SH-SY5Y (cell line): ENCODE results near the gene KCNJ6.

Experiments
- GATA2 ChIP-seq: IDR thresholded peaks from 2 replicates; pipeline ENCODE4 v1.6.1; 2011; ENCODE audit warnings: mild to moderate bottlenecking, low read depth, low read length
- GATA3 ChIP-seq: IDR thresholded peaks from 2 replicates; pipeline ENCODE4 v1.6.1; 2011; ENCODE audit warnings: low read depth, mild to moderate bottlenecking, low read length, moderate library complexity

Gene KCNJ6

DNA sequence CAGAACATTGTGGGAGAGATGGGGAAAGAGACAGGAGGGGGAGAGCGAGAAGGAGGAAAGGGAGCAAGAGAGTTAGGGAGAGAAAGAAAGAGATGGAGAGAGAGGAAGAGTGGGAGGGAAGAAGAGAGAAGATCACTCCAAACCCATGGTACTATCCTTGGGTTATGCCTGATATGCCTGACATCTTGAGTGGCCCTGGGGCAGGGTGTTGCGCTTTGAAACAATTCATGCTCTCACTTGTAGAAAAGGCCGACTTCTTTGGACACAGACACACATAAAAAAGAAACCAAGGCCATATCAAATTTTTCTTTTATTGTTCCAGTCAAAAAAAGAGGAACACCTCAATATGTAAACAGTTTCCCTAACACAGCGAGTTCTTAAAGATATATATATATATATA lies 309.2 kb downstream of the KCNJ6 start:
- TF ChIP-seq GATA2 (no peak), GATA3 (no peak)

DNA sequence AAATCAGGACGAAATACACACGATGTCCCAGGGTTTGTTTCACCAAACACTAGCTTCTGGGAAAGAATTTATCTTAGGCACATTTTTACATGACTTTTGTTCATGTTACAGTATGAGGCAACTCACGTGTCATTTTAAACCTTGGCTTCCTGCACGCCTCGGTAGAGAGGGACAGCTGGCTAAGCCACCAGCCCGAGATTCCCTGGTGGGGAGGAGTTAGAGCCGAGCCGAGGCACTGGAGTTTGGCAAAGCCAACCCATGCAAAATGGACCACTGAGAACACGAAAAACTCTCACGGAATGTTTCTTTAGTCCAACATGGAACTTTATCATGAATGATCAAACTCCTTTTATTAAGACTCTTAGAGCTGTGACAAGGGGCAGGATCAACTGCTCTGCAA lies 309.7 kb downstream of the KCNJ6 start:
- TF ChIP-seq GATA3 (no peak), GATA2 (no peak)

DNA sequence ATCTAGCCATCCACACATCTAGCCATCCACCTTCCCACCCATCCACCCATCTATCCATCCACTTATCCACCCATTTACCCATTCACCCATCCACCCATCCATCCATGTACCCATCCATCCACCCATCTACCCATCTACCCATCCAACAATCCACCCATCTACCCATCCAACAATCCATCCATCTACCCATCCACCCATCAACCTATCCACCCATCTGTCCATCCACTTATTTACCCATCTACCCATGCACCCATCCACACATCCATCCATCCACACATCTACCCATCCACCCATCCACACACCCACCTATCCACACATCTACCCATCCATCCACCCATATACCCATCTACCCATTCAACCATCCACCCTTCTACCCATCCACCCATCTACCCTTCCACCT lies 311.3 kb downstream of the KCNJ6 start:
- TF ChIP-seq GATA2 (no peak), GATA3 (no peak)

DNA sequence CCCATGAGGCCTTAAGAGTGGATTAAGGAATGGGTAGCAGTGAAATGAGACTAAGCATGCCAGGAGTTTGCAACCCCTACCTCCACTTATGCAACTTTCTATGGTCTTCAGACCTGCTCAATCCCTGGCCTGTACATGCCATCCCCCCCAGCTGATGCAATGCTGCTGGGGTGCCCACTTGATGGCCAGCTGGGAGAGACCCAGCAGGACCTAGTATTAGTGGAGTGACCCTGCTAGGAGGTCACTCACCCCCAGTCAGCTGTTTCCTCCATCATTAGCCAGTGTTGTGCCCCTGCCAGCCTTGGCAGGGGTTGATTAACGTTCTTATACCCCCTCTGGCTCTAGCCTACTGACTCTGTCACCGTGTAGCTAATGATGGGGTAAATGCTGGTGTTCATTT lies 313.1 kb downstream of the KCNJ6 start:
- TF ChIP-seq GATA3 (no peak), GATA2 (no peak)

DNA sequence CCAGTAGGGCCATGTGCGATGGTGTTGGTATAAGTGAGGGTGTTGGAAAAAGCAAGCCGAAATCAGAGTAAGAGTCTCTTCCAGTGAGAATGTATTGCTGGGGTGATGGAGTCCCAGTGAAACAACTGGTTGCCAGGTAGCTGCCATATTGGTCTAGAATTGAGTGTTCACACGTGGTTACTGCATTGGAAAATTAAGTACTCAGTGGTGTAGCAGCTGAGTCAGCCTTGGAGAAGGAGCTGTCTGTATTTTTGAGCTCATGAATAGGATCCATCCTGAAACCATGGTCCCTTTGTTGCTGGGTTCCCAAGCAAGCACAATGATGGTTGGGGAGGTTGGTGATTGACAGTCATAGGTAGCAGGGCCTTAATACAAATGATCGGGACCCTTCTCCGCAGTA lies 314.3 kb downstream of the KCNJ6 start:
- TF ChIP-seq GATA3 (no peak), GATA2 (no peak)

DNA sequence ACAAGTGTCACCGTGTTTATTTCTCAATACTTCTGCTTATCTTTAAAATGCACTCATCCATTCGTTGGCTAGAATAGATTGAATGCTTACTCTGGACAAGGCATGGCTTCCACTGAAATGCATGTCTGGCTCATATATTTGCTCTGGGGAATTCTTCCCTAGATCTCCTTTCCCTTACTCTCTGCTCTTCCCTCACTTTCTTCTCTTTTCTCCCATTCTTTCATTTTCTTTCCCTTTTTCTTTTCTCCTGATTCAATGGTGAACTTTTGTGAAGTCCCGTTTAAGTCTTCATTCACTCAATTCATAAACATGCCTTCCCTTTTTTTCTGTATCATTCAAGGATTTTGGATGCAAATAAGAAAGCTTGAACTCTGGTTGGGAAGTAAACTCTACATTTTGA lies 315.2 kb downstream of the KCNJ6 start:
- TF ChIP-seq GATA2 (no peak), GATA3 (no peak)

DNA sequence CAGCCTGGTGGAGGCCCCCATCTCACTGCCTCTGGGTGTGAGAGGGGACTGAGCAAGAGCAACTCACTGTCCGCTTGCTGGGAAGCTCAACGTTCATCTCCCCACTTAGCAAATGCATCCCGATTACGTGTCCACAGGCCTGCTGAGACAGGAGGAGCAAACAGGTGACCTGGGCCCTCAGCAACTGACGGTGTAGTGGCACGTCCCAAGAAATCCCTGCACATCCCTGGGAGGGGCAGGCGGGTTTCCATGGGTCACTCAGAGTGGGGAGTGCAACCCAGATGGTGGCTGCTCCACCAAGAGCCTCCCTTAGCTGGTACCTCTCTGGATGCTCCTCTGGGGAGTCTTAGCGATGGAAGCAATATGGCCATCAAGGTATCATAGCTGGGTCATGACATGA lies 320.3 kb downstream of the KCNJ6 start:
- TF ChIP-seq GATA3 (no peak), GATA2 (no peak)

DNA sequence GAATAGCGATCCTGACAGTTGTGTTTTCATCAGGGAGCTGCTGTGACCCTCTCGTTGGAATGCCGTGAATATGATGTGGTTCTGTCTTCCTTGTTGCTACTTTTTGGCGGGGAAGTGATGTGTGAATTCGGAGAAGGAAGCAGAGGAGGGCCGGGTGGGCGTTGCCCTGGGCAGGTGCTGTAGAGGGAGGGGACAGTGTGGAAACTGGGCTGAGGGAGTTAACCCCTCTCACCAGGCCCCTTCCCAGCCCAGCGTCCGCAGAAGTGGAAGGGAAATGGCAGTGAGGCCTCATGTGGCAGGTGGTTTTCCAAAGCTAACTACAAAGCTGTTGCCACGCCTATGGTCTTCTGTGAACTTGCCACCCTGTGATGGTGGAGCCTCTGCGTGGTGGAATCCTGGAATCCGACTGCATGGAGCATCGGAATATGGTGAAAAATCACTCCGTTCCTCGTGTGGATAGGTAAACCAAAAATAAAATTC lies 321.7 kb downstream of the KCNJ6 start:
- no peak for TF ChIP-seq GATA3
- no peak for TF ChIP-seq GATA2

DNA sequence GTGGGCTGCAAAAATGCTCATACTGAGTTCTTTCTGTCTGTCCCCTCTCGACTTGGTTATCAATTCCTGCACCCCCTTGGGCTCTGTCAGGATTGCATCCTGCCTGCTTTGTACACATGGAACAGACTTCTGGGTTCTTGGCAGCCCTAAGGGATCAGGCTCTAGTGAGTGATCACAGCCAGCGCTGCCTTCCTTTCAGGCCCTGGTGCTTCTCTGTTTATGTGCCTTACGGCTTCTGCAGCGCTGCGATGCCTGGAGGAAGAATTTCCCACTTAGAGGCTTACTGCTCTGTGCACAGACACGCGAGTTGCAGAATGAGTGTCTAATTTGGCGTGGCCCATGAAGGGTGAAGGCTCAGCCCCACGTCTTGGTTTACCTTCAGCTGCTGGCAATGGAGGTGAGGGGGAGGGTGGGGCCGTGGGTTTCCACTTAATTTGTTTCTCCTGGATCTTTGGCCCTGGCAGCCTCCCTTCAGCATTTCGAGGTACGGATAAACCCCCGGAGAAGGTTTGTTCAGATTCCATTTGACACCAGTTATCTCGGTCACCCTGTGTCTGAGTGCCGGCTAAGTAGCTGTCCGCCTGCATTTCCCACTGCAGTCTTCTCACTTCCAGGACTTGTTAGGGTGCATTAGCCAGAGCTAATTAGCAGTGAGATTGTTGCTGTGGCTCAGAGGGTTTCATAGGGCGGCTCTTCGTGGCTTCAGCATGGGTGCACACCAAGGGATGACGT lies 322.4 kb downstream of the KCNJ6 start:
- TF ChIP-seq GATA2 (no peak), GATA3 (no peak)

DNA sequence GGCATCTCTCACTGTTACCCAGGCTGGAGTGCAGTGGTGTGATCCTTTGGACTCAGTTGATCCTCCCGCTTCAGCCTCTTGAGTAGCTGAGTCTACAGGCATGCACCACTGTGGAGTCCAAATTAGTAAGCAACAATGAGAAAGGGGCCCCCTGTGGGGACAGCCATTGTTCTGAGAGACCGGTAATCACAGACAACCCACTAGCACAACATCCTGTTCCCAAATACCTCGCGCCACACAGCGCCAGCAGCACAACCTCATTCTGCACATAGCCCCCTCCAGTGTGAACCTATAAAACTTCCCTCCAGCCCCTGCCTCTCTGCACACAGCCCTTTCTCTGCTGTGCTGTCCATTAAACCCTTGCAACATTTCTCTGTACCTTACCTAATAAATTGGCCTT lies 323.2 kb downstream of the KCNJ6 start:
- no peak for TF ChIP-seq GATA2
- TF ChIP-seq GATA3 = no peak

DNA sequence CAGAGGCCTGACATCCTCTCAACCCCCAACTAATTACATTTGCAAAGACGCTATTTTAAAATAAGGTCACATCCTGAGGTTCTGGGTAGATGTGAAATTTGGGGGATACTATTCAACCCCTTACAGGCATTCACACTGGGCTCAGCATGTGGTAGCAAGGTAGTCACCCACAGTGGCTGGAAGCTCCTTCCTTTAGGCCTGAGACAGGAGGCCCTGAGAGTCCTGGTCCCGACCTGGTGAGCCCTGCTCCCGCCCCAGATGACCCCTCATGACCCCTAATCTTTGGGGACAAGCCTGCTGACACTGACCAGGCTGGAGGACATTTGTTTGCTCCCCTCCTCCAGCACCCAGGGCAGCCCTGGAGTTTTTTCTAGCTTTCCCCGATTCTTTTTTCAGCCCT lies 323.8 kb downstream of the KCNJ6 start:
- TF ChIP-seq GATA3 (no peak), GATA2 (no peak)

DNA sequence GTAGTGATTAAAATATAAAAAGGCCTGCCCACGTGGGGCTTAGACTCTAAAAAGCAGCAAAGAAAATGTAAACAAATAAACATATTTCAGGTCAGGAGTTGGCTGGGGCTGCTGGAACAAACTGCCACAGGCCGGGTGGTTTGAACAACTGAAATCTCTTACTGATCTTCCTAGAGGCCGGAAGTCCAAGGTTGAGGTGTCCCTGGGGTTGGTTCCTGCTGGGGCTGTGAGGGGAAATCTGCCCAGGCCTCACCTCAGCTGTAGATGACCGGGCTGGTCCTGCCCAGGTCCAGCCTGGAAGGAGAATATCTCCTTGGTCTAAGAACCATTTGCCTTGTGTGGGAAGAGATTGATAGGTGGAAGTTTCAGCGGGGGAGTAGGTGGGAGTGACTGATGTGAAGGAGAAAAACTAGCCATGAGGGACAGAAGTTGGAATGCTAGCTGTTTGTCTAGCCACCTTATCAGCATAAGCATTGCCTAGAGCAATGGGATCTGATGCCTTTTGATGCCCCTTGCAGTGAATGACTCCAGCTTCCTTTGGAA lies 328.6 kb downstream of the KCNJ6 start:
- no peak for TF ChIP-seq GATA3
- no peak for TF ChIP-seq GATA2

DNA sequence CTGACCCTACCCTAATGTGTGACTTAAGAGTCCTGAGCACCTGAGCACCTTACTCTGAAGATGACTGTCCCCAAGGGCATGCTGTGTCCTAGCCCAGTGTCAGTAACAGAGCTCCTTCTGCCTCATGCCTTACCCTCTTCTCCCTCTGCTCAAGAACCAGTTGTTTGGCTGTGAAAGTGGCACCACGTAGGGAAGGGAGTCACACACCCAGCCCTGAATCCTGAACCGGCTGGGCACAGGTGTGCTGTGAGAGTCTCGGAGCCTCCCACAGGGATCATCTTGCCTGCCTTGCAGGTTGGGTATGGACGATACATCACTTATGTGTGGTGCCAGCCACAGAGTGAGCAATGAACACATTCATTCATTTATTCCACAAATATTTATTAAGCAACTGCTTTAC lies 329.1 kb downstream of the KCNJ6 start:
- no peak for TF ChIP-seq GATA2

DNA sequence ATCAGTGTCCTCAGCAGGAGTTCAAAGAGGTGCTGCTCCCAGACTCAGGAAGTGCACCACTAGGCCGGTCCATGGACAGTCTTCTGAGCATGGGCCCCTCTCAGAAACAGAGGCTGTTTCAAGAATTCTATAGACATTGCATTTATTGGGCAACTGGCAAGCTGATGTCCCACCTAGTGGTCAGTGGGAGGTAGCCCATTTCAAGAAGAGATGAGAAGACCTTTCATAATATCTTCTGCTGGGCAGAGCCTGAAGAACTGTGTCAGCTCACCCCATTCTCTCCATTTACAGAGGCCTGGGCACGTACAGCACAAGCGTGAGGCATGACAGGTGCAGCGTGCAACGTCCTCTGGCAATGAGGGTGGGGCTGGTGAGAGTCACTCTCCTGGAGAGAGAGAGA lies 333.7 kb downstream of the KCNJ6 start:
- no peak for TF ChIP-seq GATA2

DNA sequence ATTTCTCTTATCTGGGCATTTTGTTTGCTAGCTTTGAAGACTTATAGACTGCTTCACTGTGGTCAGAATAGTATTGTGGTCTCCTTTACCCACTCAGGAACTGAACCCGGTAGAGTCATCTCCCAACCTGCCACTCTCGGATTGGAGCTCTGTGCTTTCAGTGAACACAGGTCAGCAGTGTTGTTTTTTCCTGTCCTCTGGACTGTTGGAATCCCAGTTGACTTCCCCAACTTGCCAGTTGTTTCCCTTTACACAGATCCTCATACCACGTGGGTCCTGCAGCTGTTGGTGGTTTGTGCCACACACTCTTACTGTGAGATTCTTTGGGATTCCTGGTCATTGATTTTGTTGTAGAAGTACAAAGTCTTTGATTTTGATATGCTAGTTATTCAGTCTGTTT lies 335.6 kb downstream of the KCNJ6 start:
- TF ChIP-seq GATA3 (no peak), GATA2 (no peak)

DNA sequence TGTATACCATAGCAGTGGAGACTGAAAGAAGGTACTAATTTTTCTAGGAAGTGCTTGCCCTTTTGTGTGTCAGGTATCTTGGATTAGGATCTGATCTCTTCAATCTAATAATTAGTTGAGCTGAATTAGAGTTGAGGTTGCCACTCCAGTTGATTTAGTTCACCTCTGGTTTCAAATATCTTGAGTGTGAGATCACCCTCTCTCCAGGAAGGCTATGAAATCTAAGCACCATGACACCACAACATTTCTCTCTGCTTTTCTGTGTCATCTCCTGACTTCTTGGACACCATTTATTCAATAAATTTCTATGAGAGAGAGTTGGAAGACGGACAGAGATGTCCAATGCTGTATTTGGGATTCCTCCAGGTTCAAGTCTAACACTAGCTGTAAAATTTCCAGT lies 336.9 kb downstream of the KCNJ6 start:
- no peak for TF ChIP-seq GATA3
- TF ChIP-seq GATA2 = no peak
